Endothelial cell (in vitro differentiated cells): ENCODE results near the gene AGAP2. TPM values are rescaled to one million over a fixed set of nuclear protein-coding genes. Genes with fewer than 3 reads are reported as not detected.
A peak's percentile ranks its signal among the peaks of the same experiment; 100 is the strongest.

ENCODE experiments used
- DNase-seq: peaks from one replicate; pipeline ENCODE4 v3.0.0; 2021; ENCODE audit warnings: low spot score
- H3K27ac Mint-ChIP-seq: one replicate; pipeline ENCODE4 v1.8.0; 2021; ENCODE audit warnings: mixed read lengths, inconsistent platforms; ENCODE audit not compliant: unreplicated experiment
- H3K27me3 Mint-ChIP-seq: one replicate; pipeline ENCODE4 v1.8.0; 2021; ENCODE audit warnings: mild to moderate bottlenecking, moderate library complexity, mixed read lengths, inconsistent platforms; ENCODE audit not compliant: unreplicated experiment
- H3K36me3 Mint-ChIP-seq: one replicate; pipeline ENCODE4 v1.8.0; 2021; ENCODE audit warnings: mild to moderate bottlenecking, low read depth, mixed read lengths, inconsistent platforms; ENCODE audit not compliant: unreplicated experiment
- H3K4me1 Mint-ChIP-seq: one replicate; pipeline ENCODE4 v1.8.0; 2021; ENCODE audit warnings: mild to moderate bottlenecking, mixed read lengths, inconsistent platforms; ENCODE audit not compliant: unreplicated experiment
- H3K4me3 Mint-ChIP-seq: one replicate; pipeline ENCODE4 v1.8.0; 2021; ENCODE audit warnings: mild to moderate bottlenecking, mixed read lengths, inconsistent platforms; ENCODE audit not compliant: unreplicated experiment
- H3K9me3 Mint-ChIP-seq: one replicate; pipeline ENCODE4 v1.8.0; 2021; ENCODE audit warnings: mixed read lengths, inconsistent platforms; ENCODE audit not compliant: unreplicated experiment
- total RNA-seq: library from RNA; stranded (reverse); fragmentation: NEBNext Ultra II Directional; extraction: Animal tissue kit (Norgen Biotek cat#: 25700); gene quantifications from one replicate; pipeline ENCODE4 v1.2.1, GENCODE V29; 2021; ENCODE audit not compliant: unreplicated experiment
- TF ChIP-seq, protein P1 (sequence below): fragments of 200-600 bp; sonication (generic); IDR thresholded peaks from one replicate; pipeline ENCODE4 v1.5.0; 2021; ENCODE audit warnings: antibody characterized with exemption; ENCODE audit not compliant: unreplicated experiment

Gene AGAP2
- total RNA-seq, 1 donor from 2014 or later, result 27.0 TPM

- peaks cover 5% of the 10 kb centered on the region for H3K9me3 Mint-ChIP-seq
- H3K36me3 Mint-ChIP-seq, result peaks cover 20% of the 10 kb centered on the region
- H3K27ac Mint-ChIP-seq, result no peak overlapping the region
- DNase-seq, result peak; percentile 82
- H3K4me3 Mint-ChIP-seq, result peak overlapping the region; percentile 90
- H3K27me3 Mint-ChIP-seq, result peaks cover 38% of the 10 kb centered on the region
- TF ChIP-seq, protein P1, sequence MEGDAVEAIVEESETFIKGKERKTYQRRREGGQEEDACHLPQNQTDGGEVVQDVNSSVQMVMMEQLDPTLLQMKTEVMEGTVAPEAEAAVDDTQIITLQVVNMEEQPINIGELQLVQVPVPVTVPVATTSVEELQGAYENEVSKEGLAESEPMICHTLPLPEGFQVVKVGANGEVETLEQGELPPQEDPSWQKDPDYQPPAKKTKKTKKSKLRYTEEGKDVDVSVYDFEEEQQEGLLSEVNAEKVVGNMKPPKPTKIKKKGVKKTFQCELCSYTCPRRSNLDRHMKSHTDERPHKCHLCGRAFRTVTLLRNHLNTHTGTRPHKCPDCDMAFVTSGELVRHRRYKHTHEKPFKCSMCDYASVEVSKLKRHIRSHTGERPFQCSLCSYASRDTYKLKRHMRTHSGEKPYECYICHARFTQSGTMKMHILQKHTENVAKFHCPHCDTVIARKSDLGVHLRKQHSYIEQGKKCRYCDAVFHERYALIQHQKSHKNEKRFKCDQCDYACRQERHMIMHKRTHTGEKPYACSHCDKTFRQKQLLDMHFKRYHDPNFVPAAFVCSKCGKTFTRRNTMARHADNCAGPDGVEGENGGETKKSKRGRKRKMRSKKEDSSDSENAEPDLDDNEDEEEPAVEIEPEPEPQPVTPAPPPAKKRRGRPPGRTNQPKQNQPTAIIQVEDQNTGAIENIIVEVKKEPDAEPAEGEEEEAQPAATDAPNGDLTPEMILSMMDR, result peak; percentile 72
- H3K4me1 Mint-ChIP-seq, result peaks cover 16% of the 10 kb centered on the region
Observed at GRCh38 chr12:57726151-57726883, 12.2 kb downstream of the AGAP2 start.

DNA sequence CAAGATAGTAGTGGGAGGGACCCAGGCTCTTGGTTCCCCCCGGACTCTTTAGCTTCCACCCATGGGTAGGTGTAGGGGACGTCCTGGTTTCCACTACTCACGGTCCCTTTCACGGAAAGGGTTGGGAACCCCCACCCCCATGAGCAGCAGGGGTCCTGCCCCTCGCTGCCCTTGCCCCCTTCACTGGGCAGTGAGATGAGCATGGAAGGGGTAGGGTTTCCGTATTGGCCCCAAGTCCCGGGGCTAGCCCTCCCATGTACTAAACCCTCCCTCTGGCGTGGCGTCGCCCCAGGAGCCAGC, 12.7 kb downstream of the AGAP2 start:
- Mint-ChIP-seq H3K4me3 (no peak overlapping the region), H3K36me3 (peaks cover 25% of the 10 kb centered on the region), H3K9me3 (peaks cover 5% of the 10 kb centered on the region), H3K27me3 (peaks cover 38% of the 10 kb centered on the region), H3K27ac (no peak overlapping the region), H3K4me1 (peaks cover 19% of the 10 kb centered on the region)
- no peak for DNase-seq
- TF ChIP-seq, protein P1, result no peak

- DNase-seq, result no peak
Observed at GRCh38 chr12:57724936-57725740, 13.4 kb downstream of the AGAP2 start.

DNA sequence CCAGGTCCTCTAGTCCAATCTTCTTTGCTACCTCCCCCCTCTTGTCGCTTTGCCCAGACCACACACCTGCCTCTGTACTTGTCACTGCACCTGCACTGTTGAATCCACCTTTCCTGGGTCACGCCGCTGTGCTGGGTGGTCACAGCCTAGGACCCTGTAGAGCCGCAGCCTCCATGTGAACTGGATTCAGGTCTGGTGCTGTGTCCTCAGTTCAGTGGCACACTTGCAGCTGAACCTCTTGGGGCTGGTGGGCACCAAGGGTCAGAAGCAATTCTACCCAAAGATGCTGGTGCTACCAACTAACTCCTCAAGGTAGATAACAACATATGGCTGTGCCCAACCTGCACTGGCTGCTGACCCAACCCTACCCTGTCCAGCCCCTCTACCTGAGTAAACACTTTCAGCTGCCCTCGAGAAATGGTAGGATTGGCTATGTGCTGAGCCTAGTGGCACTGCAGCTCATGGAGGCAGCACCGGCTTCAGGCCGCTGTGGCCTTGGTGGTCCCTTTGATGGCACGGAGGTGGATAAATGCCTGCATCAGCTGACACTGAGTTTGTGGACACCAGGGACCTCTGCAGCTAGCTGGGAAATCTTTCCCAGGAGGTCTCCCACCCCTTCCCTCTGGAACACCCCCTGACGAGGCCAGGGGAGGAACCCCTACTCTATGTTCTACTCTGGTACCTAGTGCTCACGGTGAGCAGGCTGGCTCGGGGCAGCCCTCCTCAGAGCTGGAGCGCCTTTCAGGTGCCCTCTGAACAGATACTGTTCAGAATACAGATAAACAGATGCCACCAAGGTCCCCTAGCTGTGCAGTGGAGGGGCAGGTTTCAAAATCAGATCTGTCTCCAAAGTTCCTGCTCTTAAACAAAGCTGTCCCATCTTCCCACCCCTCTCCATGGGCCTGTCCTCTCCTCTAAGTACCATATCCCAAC, 14.3 kb downstream of the AGAP2 start:
- H3K27ac Mint-ChIP-seq, result no peak overlapping the region
- peaks cover 33% of the 10 kb centered on the region for H3K36me3 Mint-ChIP-seq
- peaks cover 5% of the 10 kb centered on the region for H3K9me3 Mint-ChIP-seq
- TF ChIP-seq, protein P1, result no peak
- peaks cover 25% of the 10 kb centered on the region for H3K4me1 Mint-ChIP-seq
- peaks cover 29% of the 10 kb centered on the region for H3K27me3 Mint-ChIP-seq
- peak overlapping the region; percentile 16 for H3K4me3 Mint-ChIP-seq
- DNase-seq, result no peak

More at GRCh38 chr12:57724936-57725740, 13.4 kb downstream of the AGAP2 start:
- TF ChIP-seq, protein P1, result no peak
- peaks cover 25% of the 10 kb centered on the region for H3K36me3 Mint-ChIP-seq
- peaks cover 32% of the 10 kb centered on the region for H3K27me3 Mint-ChIP-seq
- no peak overlapping the region for H3K27ac Mint-ChIP-seq
- H3K4me1 Mint-ChIP-seq, result peaks cover 20% of the 10 kb centered on the region
- peaks cover 5% of the 10 kb centered on the region for H3K9me3 Mint-ChIP-seq
- H3K4me3 Mint-ChIP-seq, result peak overlapping the region; percentile 16
